ENCODE results near the gene SERGEF.

SERGEF gene

DNA sequence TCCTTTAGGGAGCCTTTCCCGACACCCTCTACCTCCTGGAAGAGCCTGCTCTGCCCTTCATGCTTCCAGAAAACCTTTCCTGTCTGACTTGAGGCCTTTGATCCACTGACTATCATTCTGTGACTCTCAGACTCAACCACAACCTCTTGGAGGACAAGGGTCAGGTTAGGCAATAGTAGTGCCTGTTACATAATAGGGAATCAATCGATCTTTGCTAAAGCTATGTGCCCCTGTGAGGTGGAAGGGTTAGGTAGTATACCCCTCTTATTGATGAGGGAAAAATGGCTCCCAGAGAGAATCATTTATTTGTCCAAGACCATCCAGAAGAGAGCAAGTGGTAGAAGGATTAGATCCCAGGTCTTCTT, 262.1 kb downstream of the SERGEF start:
- no peak for DNase-seq (ENCODE audit: low read depth in 2 of 2)

DNA sequence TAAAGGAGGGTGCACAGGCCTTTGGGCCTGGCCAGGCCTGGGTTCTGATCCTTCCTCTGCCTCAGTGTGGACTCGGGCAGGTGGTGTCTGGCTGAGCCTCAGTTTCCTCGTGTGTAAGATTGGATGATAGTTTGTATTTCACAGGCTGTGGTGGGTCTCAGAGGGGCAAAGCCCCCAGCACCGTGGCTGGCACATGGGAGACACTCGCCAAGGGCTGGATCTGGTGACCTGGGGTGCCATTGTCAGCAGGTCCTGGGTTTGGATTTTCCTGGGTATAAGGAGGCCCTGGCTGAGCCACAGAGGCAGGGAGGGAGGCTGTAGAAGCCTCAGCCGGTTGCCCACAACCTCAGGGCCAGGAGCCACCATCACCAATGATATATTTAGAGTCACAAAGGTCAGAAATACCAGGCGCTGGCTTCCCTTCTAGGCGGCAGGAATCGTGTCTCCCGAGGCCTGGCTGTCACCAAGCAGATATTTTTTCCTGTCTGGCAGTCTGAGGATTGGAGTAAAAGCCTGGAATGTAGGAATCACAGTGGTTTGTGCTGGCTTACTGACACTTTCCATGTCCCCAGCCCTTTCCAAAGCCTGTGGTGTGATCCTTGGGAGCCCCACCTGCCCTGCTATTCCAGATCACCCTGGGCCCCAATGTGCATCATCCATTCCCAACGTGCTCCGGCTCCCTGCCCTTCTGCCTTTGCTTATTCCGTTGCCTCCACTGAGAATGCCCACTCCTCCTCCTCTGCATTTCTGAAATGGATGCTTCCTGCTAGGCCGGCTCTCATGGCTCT, 262.6 kb downstream of the SERGEF start:
- no peak for DNase-seq (ENCODE audit: low read depth in 2 of 2)

- no peak for DNase-seq (ENCODE audit: low read depth in 2 of 2)
These were observed 263.8 kb downstream of the SERGEF start for GRCh38 chr11:17748761-17749721.

DNA sequence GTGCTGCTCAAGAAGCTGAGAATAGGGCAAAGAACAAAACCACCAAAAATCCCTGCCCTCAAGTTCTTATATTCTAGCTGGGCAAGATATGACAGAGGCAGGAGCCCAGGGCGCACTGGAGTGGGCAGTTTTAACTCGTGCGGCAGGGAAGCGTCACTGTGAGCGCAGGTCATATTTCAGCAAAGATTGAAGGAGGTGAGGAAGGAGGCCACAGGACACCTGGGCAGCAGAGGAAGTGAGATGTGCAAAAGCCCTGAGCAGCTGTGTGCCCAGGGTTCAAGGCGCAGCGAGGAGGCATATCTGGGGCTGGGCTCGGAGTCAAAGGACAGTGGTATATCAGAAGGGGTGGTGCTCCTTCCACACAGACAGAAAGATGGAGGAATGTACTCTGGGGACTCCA, 264.8 kb downstream of the SERGEF start:
- no peak for DNase-seq (ENCODE audit: low read depth in 2 of 2)

GRCh38 chr11:17747131-17747955, 265.5 kb downstream of the SERGEF start:
- DNase-seq (ENCODE audit: low read depth in 2 of 2), result no peak

DNA sequence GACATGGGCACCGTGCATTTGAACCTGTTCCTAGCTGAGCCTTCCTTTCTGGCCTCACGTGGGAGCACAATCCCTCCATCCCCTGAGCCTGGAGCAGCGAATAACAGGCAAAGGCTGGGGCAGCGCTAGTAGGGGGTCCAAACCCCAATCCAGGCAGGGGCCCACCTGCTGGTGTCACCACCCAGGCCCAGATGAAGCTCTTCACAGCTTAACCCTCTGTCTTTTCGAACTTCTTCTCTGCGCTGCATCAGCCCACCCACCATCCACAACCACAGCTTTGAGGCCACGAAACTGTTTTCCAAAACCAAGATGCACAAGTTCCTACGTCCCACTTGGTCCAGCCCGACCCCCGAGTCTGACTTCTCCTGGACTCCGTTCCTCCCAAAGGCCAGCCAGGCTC, 266.8 kb downstream of the SERGEF start:
- no peak for DNase-seq (ENCODE audit: low read depth in 2 of 2)

GRCh38 chr11:17745023-17745772, 267.6 kb downstream of the SERGEF start:
- no peak for DNase-seq (ENCODE audit: low read depth in 2 of 2)

DNA sequence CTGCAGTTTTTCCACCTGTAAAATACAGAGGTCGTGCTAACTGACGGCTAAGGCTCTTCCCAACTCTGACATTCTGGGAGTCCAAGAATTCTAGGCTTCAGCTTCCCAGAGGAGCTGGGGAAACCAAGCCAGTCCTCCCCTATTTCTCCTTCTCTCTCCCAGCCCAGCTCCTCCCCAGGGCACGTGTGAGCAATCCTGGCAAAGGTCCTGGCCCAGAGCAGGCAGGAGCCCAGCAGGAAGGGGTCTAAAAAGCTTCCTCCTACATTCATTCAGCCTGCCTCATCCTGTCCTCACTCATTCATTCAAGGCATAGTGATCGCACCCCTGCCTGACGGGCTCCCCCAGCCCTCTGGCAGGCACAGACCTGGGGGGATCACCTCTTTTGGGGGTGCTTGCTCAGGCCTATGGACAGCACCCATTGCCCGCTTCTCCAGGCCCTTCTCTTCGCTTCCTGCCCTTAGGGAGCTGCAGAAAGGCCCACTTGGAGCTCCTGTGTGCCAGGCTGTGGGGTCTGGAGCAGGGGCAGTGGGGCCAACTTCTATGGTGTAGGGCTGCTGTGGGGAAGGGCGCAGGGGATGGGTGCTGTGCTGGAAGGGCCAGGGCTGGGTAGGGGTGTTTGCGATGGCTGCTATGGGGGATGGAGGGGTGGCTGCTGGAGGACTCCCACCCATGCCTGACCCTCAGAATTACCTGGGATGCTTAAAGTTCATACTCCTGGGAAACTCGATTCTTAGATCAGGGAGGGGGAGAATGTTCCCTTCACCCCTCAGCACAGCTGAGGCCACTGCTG, 268.5 kb downstream of the SERGEF start:
- DNase-seq (ENCODE audit: low read depth in 2 of 2), result no peak

DNA sequence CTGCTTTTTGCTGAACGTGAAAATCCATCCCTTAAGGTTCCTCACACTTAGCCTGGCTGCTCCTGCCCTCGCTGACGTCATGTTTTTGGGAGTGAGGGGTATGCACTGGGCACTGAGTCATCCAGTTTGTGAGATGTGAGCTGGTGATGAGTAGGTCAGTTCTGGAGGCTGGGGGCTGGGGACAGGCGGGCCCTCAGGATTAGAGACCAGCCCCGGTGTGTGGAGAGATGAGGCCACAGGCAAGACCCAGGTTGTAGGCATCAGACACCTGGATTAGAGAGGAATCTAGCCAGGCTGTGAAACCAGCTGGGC, 269.1 kb downstream of the SERGEF start:
- no peak for DNase-seq (ENCODE audit: low read depth in 2 of 2)

- DNase-seq (ENCODE audit: low read depth in 2 of 2), result no peak
These were observed 269.6 kb downstream of the SERGEF start for GRCh38 chr11:17743026-17743807.

GRCh38 chr11:17742019-17742418, 270.8 kb downstream of the SERGEF start:
- no peak for DNase-seq (ENCODE audit: low read depth in 2 of 2)

DNA sequence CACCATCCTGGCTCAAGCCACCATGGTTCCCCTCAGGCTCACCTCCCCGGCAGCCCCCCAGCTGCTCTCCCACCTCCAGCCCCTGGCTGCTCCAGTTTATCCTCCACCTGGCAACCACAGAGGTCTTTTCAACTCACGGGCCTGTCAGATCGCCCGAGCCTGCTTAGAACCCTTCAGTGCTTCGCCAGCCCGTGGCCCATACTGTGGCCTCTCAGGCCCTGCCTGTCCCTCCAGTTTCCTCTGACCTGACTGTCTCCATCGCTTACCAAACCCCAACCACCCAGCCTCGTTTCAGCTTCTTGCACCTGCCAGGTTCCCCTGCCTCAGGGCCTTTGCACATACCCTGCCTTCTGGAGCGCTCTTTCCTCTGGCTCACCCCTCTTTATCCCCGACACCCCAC, 271.4 kb downstream of the SERGEF start:
- DNase-seq (ENCODE audit: low read depth in 2 of 2), result no peak

GRCh38 chr11:17740649-17741235, 272.1 kb downstream of the SERGEF start:
- no peak for DNase-seq (ENCODE audit: low read depth in 2 of 2)

- DNase-seq (ENCODE audit: low read depth in 2 of 2), result no peak
These were observed 272.9 kb downstream of the SERGEF start for GRCh38 chr11:17739945-17740338.

DNA sequence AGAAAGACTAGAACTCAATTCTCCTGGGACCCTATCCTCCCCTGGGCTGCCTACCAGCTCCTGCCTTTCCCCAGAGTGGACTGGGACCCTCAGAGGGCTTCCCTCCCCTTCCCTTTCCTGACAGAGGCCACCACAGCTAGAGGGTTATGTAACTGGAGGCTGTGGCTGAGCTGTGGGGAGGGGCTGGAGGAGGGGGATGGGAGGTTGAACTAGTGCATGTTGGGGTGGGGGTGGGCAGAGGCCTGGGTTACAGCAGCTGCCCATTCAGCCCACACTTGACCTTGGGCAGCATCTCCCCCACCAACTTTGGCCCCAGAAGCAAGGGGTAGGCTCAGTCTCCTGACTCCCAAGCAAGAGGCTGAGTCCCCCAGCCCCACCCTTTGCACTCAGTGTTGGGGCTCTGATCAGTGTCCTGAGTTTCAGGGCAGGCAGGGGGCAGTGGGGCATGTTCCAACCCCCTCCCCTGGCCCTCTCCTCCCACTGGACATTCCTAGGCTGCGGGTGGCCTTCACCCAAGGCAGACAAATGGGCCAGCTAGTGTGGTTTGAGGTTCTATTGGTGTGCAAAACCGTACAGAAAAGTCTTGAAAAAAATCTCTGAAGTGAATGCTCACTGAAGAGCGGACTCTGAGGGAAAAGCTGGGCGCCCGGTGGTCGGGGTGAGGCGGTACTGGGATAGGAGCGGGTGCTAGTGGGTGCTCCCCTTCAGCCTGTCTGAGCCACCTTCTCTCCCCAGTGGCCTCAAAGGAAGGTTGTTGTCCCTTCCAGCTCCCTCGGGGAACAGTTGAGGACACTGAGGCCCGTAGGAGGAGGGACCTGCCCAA, 274.5 kb downstream of the SERGEF start:
- DNase-seq (ENCODE audit: low read depth in 2 of 2), result no peak
